GM12878 (cell line): ENCODE data around the gene ABR. TPM values are rescaled to one million over a fixed set of nuclear protein-coding genes. Genes with fewer than 3 reads are reported as not detected.

Source experiments
- ATAC-seq: fragments of 200-7000 bp; cut with Tn5 transposase; 3 replicates; pipeline ENCODE4 v1.9.1; 2020; ENCODE audit warnings: mild to moderate bottlenecking, moderate library complexity
- BruUV-seq: library from RNA; stranded (reverse); fragments of 400-500 nt; replicated peaks from 2 replicates; lab custom pipeline; 2021; lab: Mats Ljungman, UMichigan
- CTCF ChIA-PET: fragments of 300-600 bp; sonication (Branson Sonifier 250); formaldehyde crosslinking; extraction: SDS; loops from one replicate; lab custom pipeline; 2021; ENCODE audit warnings: inconsistent platforms; lab: Yijun Ruan, JAX
- POLR2A ChIA-PET: fragments of 350-600 bp; formaldehyde crosslinking; extraction: SDS; loops from one replicate; lab custom pipeline; 2021; ENCODE audit warnings: inconsistent platforms; lab: Charles Lee
- RAD21 ChIA-PET: fragments of 300-600 bp; sonication (Branson Sonifier 250); formaldehyde crosslinking; loops from one replicate; lab custom pipeline; 2023; ENCODE audit warnings: antibody characterized with exemption; ENCODE audit not compliant: unreplicated experiment; lab: Charles Lee
- SMC1A ChIA-PET: fragments of 300-600 bp; sonication (Branson Sonifier 250); formaldehyde crosslinking; loops from one replicate; lab custom pipeline; 2023; ENCODE audit not compliant: unreplicated experiment, uncharacterized antibody; lab: Charles Lee
- DNase-seq: peaks from one replicate; pipeline ENCODE4 v3.0.0-alpha.2; 2011; ENCODE audit warnings: low read depth, low spot score
- FAIRE-seq: peaks from 3 replicates; lab custom pipeline; 2011; peaks lifted over from hg19 to GRCh38; lab: Jason Lieb, UNC
- H2AFZ ChIP-seq: 2 replicates; pipeline ENCODE4 v1.6.0; 2011; ENCODE audit warnings: low read depth, low read length, control low read depth; ENCODE audit not compliant: control insufficient read depth
- H3K27ac ChIP-seq: 2 replicates; pipeline ENCODE4 v1.5.1; 2011; ENCODE audit warnings: control low read depth; ENCODE audit not compliant: control insufficient read depth, insufficient read depth
- H3K27me3 ChIP-seq, 2 experiments: replicated peaks in 1 of 2; 2 replicates each; pipeline versions ENCODE4 v1.6.0 to v1.6.1; 2011; ENCODE audit warnings: low read length in 1 of 2; ENCODE audit not compliant: control insufficient read depth in 2 of 2, insufficient read depth in 2 of 2
- H3K36me3 ChIP-seq, 2 experiments: 2 replicates each; pipeline ENCODE4 v1.5.1; 2011; ENCODE audit warnings: low read length in 1 of 2; ENCODE audit not compliant: control insufficient read depth in 2 of 2, insufficient read depth in 2 of 2
- H3K4me1 ChIP-seq: 2 replicates; pipeline ENCODE4 v1.6.1; 2011; ENCODE audit warnings: mild to moderate bottlenecking, low read length, moderate library complexity, mixed read lengths; ENCODE audit not compliant: control insufficient read depth, insufficient read depth
- H3K4me2 ChIP-seq: 2 replicates; pipeline ENCODE4 v1.6.0; 2011; ENCODE audit warnings: control low read depth; ENCODE audit not compliant: control insufficient read depth, insufficient read depth
- H3K4me3 ChIP-seq: fragments of 200-600 bp; sonication (generic); 2 replicates; pipeline ENCODE4 v1.5.1; 2016
- H3K79me2 ChIP-seq: 2 replicates; pipeline ENCODE4 v1.6.0; 2011; ENCODE audit warnings: low read length; ENCODE audit not compliant: control insufficient read depth, insufficient read depth
- H3K9ac ChIP-seq: 2 replicates; pipeline ENCODE4 v1.8.0; 2011; ENCODE audit warnings: low read length, control low read depth, mixed read lengths; ENCODE audit not compliant: control insufficient read depth, insufficient read depth
- H3K9me3 ChIP-seq: replicated peaks from 3 replicates; pipeline ENCODE4 v1.5.1; 2011; ENCODE audit warnings: mild to moderate bottlenecking, low read length; ENCODE audit not compliant: control insufficient read depth, insufficient read depth
- H4K20me1 ChIP-seq: 2 replicates; pipeline ENCODE4 v1.6.0; 2011; ENCODE audit not compliant: control insufficient read depth, insufficient read depth
- CTCF ChIP-seq, 3 experiments: IDR thresholded peaks in 2 of 3; conservative IDR thresholded peaks in 1 of 3; 2 replicates each; pipeline ENCODE4 v1.5.1; 2011; ENCODE audit warnings: low read depth in 3 of 3, low read length in 3 of 3, mild to moderate bottlenecking in 3 of 3, control low read depth in 2 of 3, moderate library complexity in 2 of 3, inconsistent platforms in 1 of 3, mixed read lengths in 1 of 3; ENCODE audit not compliant: control insufficient read depth in 2 of 3, insufficient read depth in 1 of 3; ENCODE audit errors: extremely low read depth in 1 of 3
- EED ChIP-seq: sonication (generic); IDR thresholded peaks from 2 replicates; pipeline ENCODE4 v1.6.1; 2016; ENCODE audit warnings: antibody characterized with exemption, low read depth
- MTA2 ChIP-seq: fragments of 450-650 bp; IDR thresholded peaks from 2 replicates; pipeline ENCODE4 v1.6.1; 2016; ENCODE audit warnings: low read depth, mild to moderate bottlenecking, moderate library complexity
- MTA3 ChIP-seq: IDR thresholded peaks from 2 replicates; pipeline ENCODE4 v1.6.1; 2012; ENCODE audit warnings: low read length, inconsistent platforms, borderline replicate concordance
- POU2F2 ChIP-seq: IDR thresholded peaks from 3 replicates; pipeline ENCODE4 v1.6.1; 2011; ENCODE audit warnings: low read depth, mild to moderate bottlenecking, low read length, borderline replicate concordance
- RBBP5 ChIP-seq: fragments of 200-600 bp; sonication (generic); conservative IDR thresholded peaks from 2 replicates; pipeline ENCODE4 v1.6.1; 2016
- SMAD5 ChIP-seq: IDR thresholded peaks from 2 replicates; pipeline ENCODE4 v1.6.1; 2016; ENCODE audit warnings: antibody characterized with exemption, low read depth
- TBL1XR1 ChIP-seq: IDR thresholded peaks from 2 replicates; pipeline ENCODE4 v1.6.1; 2012; ENCODE audit warnings: low read depth, low read length, improper control_type of control experiment
- USF1 ChIP-seq: IDR thresholded peaks from 2 replicates; pipeline ENCODE4 v1.6.1; 2011; ENCODE audit warnings: borderline replicate concordance, low read depth, mild to moderate bottlenecking, moderate library complexity, mixed read lengths, low read length; ENCODE audit not compliant: insufficient read depth; ENCODE audit errors: extremely low read length
- ZBED1 ChIP-seq: IDR thresholded peaks from 2 replicates; pipeline ENCODE4 v1.6.1; 2016; ENCODE audit warnings: borderline replicate concordance
- ZBTB33 ChIP-seq: fragments of 450-650 bp; IDR thresholded peaks from 2 replicates; pipeline ENCODE4 v1.6.1; 2017; ENCODE audit warnings: mild to moderate bottlenecking
- ZNF622 ChIP-seq: fragments of 450-650 bp; IDR thresholded peaks from 2 replicates; pipeline ENCODE4 v1.6.1; 2017; ENCODE audit warnings: mild to moderate bottlenecking, inconsistent platforms
- WGBS: methylation state at CpG from one replicate; pipeline ENCODE4 v1.1.6; 2016; ENCODE audit warnings: low lambda C conversion rate; ENCODE audit not compliant: insufficient replicate concordance, insufficient coverage; ENCODE audit errors: missing lambda C conversion rate; 5-methylcytosine and 5-hydroxymethylcytosine counted together
- in situ Hi-C: fragments of 300-500 bp; cut with MboI; formaldehyde crosslinking; loops from 9 replicates; pipeline ENCODE4 v1.14.3; 2018; ENCODE audit warnings: mixed read lengths
- intact Hi-C: fragments of 100-400 bp; cut with micrococcal nuclease; formaldehyde crosslinking; loops from one replicate; pipeline ENCODE4 v1.14.2; 2022; ENCODE audit not compliant: unreplicated experiment
- polyA plus RNA-seq, 11 experiments: library from polyadenylated mRNA; depleted of rRNA in 4 of 11; unstranded in 6 of 11; stranded (reverse) in 5 of 11; fragments of >200 nt; fragmentation: Nextera tagmentation in 4 of 11; fragmentation: Illumina TruSeq in 1 of 11; extraction: Ambion mirVana in 4 of 11; extraction: Trizol in 1 of 11; gene quantifications; 1 replicate in 1 of 11; 2 replicates in 10 of 11; pipeline versions ENCODE4 v1.2.1 to v1.2.3, GENCODE V29; 2011 to 2016; ENCODE audit warnings: inconsistent platforms in 2 of 11, missing spikeins in 2 of 11, low read depth in 1 of 11
- total RNA-seq, 4 experiments: library from RNA; depleted of rRNA in 3 of 4; stranded (reverse); fragments of >200 nt in 3 of 4; fragmentation: Illumina TruSeq in 1 of 4; extraction: Trizol in 1 of 4; gene quantifications; 2 replicates each; pipeline versions ENCODE4 v1.2.1 to v1.2.3, GENCODE V29; 2013 to 2021

The ABR gene
- total and polyA plus RNA-seq, 10 of the 15 experiments (the other 5 are each of a cell fraction or from before 2014, with no cell fraction given): 1.4 to 112 (median 30.0) TPM

GRCh38 chr17:1005361-1005946 lies 174.3 kb downstream of the ABR start:
- ChIA-PET RAD21 (no interaction called here), SMC1A (no interaction called here), POLR2A (no interaction called here)
- Histone ChIP-seq H2AFZ (no peak overlapping the region), H3K79me2 (no peaks in the 10 kb centered on the region), H4K20me1 (no peaks in the 10 kb centered on the region), H3K4me2 (no peak overlapping the region), H3K27me3 (no peaks in the 10 kb centered on the region), H3K27ac (no peak overlapping the region), H3K9ac (no peak overlapping the region), H3K4me3 (no peak overlapping the region), H3K4me1 (no peaks in the 10 kb centered on the region)
- WGBS: over 99% methylated on average over 22 of the region's 23 CpGs
- in situ Hi-C loops (no loop called here), intact Hi-C loops (no loop called here)
- no TSS peak for BruUV-seq
- no peak for FAIRE-seq
- ATAC-seq: no peak
- DNase-seq: no peak
- no peak for TF ChIP-seq CTCF (IDR thresholded peaks at IDR 0.05 in 2 of 3, conservative IDR thresholded peaks at IDR 0.05 in 1 of 3; ENCODE audit: control insufficient read depth in 2 of 3, extremely low read depth in 1 of 3, insufficient read depth in 1 of 3, low read depth in 3 of 3, low read length in 3 of 3)
- no peak for TF ChIP-seq ZBED1
- no peak for TF ChIP-seq EED
- no peak for TF ChIP-seq RBBP5
- TF ChIP-seq TBL1XR1: no peak
- no peak for TF ChIP-seq MTA3
- TF ChIP-seq ZBTB33: no peak
- TF ChIP-seq ZNF622: no peak
- no peak for TF ChIP-seq MTA2
- TF ChIP-seq USF1: no peak
- TF ChIP-seq SMAD5: no peak
- no peak for TF ChIP-seq POU2F2
- TF ChIP-seq, all 136 proteins: peak for 0
- H3K36me3 ChIP-seq: peaks cover 22 to 47% of the 10 kb centered on the region in 2 experiments
- CTCF ChIA-PET: interaction anchor here (1.2 kb wide), 1 partner anchor 25 kb away, joined by 3 read pairs; no protein-coding TSS in a partner anchor
- H3K9me3 ChIP-seq: no peaks in the 10 kb centered on the region
